ENCODE data around the gene BIRC2.

The BIRC2 gene

GRCh38 chr11:102401905-102402304 lies 54.9 kb downstream of the BIRC2 start:
- no peak for DNase-seq (ENCODE audit: low read depth)

GRCh38 chr11:102402548-102402947 lies 55.5 kb downstream of the BIRC2 start:
- no peak for DNase-seq (ENCODE audit: low read depth)

- DNase-seq (ENCODE audit: low read depth): no peak
Measured at GRCh38 chr11:102405501-102405900, 58.5 kb downstream of the BIRC2 start.

GRCh38 chr11:102406099-102406498 lies 59.1 kb downstream of the BIRC2 start:
- no peak for DNase-seq (ENCODE audit: low read depth)

GRCh38 chr11:102407901-102408300 lies 60.9 kb downstream of the BIRC2 start:
- DNase-seq (ENCODE audit: low read depth): no peak

GRCh38 chr11:102408339-102408738 lies 61.3 kb downstream of the BIRC2 start:
- no peak for DNase-seq (ENCODE audit: low read depth)

GRCh38 chr11:102410382-102410784 lies 63.4 kb downstream of the BIRC2 start:
- no peak for DNase-seq (ENCODE audit: low read depth)

- no peak for DNase-seq (ENCODE audit: low read depth)
Measured at GRCh38 chr11:102411142-102411541, 64.1 kb downstream of the BIRC2 start.

GRCh38 chr11:102413497-102413896 lies 66.5 kb downstream of the BIRC2 start:
- no peak for DNase-seq (ENCODE audit: low read depth)

- DNase-seq (ENCODE audit: low read depth): no peak
Measured at GRCh38 chr11:102414559-102414958, 67.5 kb downstream of the BIRC2 start.

GRCh38 chr11:102415304-102415916 lies 68.4 kb downstream of the BIRC2 start:
- no peak for DNase-seq (ENCODE audit: low read depth)

- DNase-seq (ENCODE audit: low read depth): no peak
Measured at GRCh38 chr11:102416976-102417375, 70.0 kb downstream of the BIRC2 start.

- DNase-seq (ENCODE audit: low read depth): no peak
Measured at GRCh38 chr11:102419181-102419580, 72.2 kb downstream of the BIRC2 start.

GRCh38 chr11:102420547-102420946 lies 73.5 kb downstream of the BIRC2 start:
- no peak for DNase-seq (ENCODE audit: low read depth)

- DNase-seq (ENCODE audit: low read depth): no peak
Measured at GRCh38 chr11:102421261-102421660, 74.2 kb downstream of the BIRC2 start.

GRCh38 chr11:102422817-102423712 lies 76.1 kb downstream of the BIRC2 start:
- DNase-seq (ENCODE audit: low read depth): no peak

GRCh38 chr11:102423936-102424335 lies 76.9 kb downstream of the BIRC2 start:
- no peak for DNase-seq (ENCODE audit: low read depth)

GRCh38 chr11:102426000-102426399 lies 79.0 kb downstream of the BIRC2 start:
- no peak for DNase-seq (ENCODE audit: low read depth)

GRCh38 chr11:102426570-102426969 lies 79.6 kb downstream of the BIRC2 start:
- no peak for DNase-seq (ENCODE audit: low read depth)

- no peak for DNase-seq (ENCODE audit: low read depth)
Measured at GRCh38 chr11:102427068-102427467, 80.1 kb downstream of the BIRC2 start.

All from activated T-cell treated with anti-CD3 and anti-CD28 coated beads for 1 hour (primary cell).